Stimulated activated CD8-positive, alpha-beta memory T cell treated with anti-CD3 and anti-CD28 coated beads, Interleukin-7, amount 100 ng/mL, for 4 hours (primary cell): ENCODE measurements around the gene SESTD1.
"Not testable (repeated sequence)": the region's sequence is repeated elsewhere in the genome, so short reads cannot be mapped to it uniquely, and the experiment has no call there.

ENCODE experiments used
- DNase-seq, 2 donors: peaks; one replicate each; pipeline ENCODE4 v3.0.0-alpha.2; 2020; ENCODE audit warnings: low read depth in 2 of 2

Gene SESTD1

DNA sequence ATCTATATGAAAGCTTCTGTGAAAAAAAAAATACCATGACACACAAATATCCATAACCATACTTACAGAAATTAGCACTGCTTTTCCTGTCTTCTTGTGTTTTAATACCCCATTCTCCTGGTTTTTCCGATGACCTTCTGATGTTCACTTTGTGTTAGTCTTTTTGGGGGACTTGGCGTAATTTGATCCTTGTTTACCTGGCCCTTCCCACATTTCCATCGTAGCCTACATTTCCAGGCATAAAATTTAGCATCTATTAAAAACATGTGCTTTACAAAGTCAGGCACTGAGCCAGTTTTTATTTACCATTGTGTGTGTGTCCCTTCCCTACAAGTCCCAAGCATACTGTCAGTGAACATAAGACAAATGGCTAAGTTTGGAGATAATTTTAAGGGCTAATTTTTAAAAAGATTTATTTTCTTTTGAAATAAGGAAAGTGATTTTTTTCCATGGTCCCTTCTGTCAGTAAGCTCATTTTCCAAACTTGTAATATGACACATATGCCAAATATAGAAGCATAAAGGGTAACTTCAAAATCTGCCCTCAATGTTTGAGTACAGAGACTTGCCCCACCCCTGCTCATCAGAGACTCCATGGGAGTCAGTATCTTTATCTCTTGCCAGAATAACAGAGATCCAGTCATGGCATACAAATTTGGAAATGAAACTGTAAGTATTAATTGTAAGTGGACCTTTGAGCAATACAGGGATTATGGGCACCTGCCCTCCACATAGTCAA lies 27.3 kb downstream of the SESTD1 start:
- DNase-seq = no peak

DNA sequence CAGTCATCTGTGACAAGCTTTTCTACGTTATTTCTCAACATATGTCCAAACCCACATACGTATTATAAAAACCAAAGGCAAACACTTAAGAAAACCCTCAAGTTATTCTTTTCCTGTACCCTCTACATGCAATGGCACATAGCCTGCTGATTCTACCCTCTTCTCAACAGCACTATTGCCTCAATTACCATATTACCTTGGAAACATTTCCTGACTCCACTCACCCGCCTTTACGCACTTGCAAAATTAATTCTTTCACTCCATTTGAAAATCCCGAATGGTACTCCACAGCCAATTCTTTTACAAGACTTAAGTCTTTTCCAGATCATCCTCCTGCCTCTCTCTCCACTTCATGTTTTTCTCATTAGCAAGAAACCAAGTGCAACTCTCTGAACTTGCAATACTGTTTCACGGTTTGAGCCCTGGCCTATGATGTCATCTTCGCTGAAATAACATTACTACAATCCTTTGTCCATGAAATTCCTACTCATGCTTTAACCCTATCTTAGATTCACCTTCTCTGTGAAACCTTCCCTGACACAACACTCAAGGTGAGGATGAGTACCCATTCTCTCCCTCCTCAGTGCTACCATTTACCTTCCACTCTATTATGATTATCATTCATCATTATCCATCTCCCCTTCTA lies 29.0 kb downstream of the SESTD1 start:
- no peak for DNase-seq

DNA sequence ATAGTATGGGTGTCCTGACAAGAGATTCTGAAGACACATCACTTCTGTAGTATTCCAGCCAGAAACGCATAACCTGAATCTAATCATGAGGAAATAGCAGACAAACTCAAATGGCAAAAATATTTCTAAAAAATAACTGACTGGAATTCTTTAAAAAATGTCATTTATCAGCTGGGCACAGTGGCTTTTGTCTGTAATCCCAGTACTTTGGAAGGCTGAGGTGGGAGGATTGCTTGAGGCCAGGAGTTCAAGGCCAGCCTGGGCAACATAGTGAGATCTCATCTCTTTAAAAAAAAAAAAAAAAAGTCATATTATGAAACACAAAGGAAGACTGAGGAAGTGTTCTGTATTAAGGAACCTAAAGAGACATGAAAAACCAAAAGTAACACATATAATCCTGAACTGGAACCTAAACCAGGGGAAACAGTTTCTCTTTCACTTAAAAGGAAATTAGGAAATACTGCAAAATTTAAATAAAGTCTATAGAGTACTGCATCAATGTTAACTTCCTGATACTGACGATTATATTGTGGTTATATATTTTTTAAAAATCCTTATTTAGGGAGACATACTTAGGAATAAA lies 29.9 kb downstream of the SESTD1 start:
- DNase-seq = no peak

DNA sequence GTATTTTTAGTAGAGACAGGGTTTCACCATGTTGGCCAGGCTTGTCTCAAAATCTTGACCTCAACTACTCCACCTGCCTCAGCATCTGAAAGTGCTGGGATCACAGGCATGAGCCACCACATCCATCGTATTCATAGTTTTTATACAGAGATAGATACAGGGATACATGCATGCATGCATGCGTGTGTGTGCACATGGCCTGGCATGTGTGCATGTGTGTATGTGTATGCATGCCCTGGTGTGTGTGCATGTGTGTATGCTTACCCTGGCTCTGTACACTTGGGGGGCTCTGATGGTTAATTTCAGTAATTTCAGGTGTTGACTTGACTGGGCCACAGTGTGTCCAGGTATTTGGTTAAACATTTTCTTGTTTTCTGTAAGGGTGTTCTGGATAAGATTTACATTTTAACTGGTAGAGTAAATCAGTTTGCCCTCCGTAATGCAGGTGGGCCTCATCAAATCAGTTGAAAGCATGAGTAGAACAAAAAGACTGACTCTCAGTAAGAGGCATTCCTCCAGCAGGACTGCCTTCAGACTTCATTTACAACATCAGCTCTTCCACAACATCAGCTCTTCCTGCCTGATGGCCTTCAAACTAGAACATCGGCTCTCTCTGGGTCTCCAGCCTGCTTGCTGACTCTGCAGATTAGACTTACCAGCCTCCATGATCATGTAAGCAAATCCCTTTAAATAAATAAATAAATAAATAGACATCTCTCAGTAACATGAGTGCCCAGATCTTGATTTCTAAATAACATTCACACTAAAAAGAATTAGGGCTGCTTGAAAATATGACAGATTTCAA lies 30.8 kb downstream of the SESTD1 start:
- no peak for DNase-seq

DNA sequence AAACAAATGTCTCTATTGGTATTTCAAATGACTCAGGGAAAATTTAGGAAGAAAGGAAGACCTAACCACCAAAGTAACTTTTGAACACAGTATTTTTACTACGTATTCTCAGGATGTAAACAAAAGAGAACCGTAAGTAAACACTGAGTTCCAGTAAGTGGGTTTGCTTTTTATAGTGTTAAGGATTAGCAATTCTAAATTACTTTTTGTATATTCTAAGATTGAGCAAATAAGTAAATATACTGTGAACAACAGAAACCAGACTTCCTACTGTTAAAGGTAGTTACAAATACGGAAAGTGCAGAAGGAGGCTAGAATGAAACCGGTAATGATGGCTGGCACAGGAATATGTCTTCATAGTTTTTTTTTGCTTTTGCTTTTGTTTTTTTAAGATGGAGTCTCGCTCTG lies 31.5 kb downstream of the SESTD1 start:
- DNase-seq = no peak

DNA sequence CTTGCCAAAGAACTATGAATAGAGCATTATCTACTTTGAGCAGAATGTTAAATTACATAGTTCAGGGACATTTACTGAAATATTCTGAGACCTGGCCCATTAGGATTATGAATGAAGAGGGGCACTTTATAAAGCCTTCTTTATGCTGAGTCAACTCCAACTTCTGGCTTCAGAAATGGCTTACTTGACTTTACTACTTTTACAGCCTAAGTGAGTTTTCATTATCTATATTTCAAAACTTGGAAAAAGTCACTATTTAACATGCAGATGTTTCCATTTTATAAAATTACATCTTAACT lies 37.7 kb downstream of the SESTD1 start:
- no peak for DNase-seq

DNA sequence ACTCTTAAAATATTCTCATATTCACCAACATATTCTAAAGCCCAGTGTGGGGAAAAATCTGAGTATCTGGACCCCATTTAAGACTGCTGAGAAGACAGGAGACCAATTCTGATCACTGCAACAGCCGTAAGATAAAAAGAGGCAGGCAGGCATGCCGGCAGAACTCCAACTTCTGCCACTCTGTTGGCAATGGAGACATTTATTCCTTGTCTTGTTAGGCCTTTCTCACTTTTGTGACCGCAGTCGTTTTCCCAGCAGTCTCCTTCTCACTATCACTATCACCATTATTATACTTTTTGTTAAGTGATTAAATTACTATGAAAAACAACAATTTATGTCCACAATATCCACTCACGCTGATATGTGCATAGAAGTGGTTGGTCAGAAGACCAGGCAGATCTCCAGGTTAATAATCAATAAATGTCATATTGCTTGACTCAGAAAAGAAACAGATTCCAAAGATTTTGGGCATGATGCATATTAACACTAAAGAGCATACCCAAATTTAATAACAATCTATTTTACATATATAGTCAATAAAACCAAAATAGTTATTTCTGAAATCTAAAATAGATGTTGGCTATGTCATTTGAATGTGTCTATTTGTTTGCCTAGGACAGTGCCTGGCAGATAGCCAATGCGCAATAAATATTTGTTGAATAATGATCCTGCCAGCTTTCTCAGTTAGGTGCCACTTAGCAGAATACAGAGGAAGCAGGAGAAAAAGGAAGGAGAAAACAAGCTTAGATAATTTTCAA lies 38.2 kb downstream of the SESTD1 start:
- DNase-seq = no peak

DNA sequence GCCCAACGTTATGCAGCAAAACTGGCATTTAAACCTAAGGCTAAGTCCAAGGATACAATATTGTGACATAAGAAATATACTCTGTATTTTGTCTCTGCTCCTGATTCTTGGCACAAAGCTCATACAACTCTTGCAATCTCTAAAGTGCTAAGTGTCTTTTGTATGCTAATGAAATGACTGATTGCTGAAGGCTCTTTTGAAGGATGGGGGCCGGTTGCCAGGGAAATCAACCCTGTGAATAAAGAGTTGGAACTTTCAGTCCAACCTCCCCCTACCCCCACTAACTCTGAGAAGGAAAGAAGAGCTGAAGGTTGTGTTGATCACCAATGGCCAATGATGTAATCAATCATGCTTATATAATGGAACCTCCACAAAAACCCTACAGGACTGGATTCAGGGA lies 40.3 kb downstream of the SESTD1 start:
- no peak for DNase-seq

DNA sequence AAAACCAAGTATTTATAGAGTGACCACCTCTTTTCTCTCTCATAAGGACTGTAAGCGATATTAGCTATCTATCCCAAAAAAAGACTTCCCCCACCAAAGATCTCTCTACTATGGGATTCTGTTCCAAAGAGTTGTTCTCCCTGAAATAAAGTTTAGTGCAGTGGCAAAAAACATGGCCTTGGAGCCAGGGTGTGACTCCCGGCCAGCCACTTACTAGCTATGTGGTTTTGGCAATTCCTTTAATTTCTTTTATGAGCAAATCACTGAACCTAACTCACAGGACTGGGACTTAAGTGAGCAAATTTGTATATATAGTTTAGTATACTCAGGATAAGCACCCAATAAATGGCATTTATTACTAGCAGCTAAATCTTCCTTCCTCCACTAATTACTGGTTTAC lies 42.6 kb downstream of the SESTD1 start:
- DNase-seq = no peak

DNA sequence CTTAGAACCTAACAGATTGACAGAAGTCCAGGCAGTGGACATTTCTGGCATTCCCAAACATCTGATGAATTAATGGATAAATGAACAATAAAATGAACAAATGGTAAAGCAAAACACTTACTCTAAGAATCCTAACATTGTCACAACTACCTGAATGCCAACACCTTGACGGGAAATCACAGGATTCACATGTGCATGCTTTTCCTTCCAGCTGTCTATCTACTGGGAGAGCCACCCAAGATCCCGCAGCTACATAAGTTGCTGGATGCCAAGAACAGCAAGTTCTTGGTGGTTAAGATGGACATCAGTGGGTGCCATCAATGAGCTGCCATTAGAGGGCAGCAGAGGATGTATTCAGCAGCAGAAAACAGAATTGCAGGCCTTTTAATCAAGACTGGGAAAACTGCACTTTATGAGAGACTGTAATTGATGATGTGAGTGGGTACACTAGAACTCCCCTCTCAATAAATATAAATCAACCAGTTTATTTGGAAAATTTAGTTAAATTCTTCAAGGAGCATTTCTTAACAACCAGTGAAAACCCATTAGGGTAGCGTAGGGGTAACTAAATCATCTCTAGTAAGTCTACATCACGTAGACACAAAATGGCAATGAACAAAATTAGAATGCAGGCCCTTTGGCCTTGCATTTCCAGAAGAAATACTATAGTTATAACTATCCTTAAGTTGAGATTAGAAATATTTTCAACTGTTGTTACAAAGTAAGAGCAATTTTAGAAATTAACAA lies 45.6 kb downstream of the SESTD1 start:
- DNase-seq = peak; percentile 2 to 20

DNA sequence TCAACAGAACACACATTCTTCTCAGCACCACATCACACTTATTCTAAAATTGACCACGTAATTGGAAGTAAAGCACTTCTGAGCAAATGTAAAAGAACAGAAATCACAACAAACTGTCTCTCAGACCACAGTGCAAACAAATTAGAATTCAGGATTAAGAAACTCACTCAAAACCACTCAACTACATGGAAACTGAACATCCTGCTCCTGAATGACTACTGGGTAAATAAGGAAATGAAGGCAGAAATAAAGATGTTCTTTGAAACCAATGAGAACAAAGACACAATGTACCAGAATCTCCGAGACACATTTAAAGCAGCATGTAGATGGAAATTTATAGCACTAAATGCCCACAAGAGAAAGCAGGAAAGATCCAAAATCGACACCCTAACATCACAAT lies 50.0 kb downstream of the SESTD1 start:
- not testable (repeated sequence) for DNase-seq

DNA sequence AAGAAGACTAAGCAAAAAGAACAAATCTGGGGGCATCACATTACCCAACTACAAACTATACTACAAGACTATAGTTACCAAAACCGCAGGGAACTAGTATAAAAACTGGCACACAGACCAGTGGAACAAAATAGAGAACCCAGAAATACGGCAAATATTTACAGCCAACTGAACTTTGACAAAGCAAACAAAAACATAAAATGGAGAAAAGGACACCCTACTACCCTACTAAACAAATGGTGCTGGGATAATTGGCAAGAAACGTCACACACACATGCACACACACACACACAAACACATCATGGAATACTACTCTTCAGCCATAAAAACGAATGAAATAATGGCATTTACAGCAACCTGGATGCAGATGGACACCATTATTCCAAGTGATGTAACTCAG lies 53.3 kb downstream of the SESTD1 start:
- DNase-seq = no peak

DNA sequence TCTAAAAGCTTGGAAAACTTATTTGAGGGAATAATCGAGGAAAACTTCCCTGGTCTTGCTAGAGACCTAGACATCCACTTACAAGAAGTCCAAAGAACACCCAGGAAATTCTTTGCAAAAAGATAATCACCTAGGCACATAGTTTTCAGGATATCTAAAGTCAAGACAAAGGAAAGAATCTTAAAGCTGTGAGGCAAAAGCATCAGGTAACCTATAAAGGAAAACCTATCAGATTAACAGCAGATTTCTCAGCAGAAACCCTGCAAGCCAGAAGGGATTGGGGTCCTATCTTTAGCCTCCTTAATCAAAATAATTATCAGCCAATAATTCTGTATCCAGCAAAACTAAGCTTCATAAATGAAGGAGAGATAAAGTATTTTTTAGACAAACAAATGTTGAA lies 56.4 kb downstream of the SESTD1 start:
- DNase-seq = not testable (repeated sequence)

DNA sequence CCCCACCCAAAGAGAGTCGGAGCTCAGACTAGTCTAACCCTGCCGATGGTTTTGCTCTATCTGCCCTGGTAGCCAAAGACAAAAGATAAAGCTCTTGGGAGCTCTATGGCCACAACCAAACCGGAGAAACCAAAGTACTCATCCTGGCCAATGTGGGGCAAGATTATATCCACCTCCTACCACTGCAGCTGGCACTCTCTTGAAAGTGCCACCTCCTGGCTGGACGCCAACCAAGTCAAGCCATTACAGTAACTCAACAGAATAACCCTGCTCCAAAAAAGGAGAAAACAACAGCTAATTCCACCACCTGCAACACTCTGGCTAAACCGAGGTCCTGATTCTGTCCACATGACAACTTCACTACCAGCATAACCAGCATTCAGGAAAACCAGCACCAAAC lies 57.6 kb downstream of the SESTD1 start:
- DNase-seq = no peak

DNA sequence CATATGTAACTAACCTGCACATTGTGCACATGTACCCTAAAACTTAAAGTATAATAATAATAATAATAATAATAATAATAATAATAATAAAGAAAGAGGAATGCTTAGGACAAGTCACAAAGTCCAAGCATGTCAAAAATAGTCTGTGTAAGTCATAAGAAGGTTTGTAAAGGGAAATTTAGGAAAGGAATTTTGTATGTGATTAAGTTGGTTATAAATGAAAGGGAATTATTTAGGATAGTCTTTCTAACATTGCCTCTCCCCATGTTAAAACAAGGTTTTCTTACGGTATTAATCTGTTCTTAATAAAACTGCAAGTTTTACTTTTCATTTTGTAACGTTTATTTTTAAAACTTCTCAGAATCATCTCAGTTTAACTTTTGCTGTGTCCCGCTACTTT lies 62.8 kb downstream of the SESTD1 start:
- DNase-seq = no peak

DNA sequence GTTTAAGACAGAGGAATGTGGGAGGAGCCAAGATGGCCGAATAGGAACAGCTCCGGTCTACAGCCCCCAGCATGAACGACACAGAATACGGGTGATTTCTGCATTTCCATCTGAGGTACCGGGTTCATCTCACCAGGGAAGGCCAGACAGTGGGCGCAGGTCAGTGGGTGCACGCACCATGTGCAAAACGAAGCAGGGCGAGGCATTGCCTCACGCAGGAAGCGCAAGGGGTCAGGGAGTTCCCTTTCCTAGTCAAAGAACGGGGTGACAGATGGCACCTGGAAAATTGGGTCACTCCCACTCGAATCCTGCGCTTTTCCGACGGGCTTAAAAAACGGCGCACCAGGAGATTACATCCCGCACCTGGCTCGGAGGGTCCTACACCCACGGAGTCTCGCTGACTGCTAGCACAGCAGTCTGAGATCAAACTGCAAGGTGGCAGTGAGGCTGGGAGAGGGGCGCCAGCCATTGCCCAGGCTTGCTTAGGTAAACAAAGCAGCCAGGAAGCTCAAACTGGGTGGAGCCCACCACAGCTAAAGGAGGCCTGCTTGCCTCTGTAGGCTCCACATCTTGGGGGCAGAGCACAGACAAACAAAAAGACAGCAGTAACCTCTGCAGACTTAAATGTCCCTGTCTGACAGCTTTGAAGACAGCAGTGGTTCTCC lies 68.6 kb downstream of the SESTD1 start:
- not testable (repeated sequence) for DNase-seq

DNA sequence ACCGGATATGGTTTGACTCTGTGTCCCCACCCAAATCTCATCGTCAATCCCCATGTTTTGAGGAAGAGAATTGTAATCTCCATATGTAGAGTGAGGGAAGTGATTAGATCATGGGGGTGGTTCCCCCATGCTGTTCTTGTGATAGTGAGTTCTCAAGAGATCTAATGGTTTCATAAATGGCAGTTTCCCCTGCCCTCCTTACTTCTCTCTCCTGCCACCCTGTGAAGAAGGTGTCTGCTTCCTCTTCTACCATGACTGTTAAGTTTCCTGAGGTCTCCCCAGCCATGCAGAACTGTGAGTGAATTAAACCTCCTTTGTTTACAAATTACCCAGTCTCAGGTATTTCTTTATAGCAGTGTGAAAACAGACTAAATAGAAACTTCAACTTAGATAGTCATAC lies 69.5 kb downstream of the SESTD1 start:
- no peak for DNase-seq

DNA sequence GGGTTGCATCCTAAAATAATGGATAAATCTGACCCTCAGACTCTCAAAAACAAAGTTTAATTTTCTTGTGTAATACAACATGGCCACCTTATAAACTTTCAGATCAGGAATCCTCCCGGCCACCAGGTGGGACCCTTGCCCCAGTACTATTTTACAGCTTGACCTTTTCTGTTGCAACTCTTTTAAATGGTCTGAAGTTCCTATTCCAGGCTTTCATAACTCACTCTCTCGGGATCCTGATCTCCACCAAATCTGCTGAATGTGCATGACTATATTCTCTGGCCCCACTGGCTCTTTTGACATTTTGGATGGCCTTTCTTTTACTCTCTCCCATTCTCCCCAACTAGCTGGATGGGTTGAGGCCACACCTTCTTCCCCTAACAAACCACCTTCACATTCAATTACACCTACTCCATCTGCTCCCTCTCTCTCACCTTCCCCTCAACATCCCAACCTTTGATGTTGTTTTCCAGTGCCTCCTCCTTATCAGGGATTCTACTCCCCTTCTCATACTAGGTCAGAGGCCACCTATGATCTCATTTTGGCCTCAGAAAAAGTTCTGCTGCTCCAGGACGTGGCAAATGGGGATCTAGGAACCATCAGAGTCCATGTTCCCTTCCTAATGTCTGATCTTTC lies 70.8 kb downstream of the SESTD1 start:
- DNase-seq = no peak

DNA sequence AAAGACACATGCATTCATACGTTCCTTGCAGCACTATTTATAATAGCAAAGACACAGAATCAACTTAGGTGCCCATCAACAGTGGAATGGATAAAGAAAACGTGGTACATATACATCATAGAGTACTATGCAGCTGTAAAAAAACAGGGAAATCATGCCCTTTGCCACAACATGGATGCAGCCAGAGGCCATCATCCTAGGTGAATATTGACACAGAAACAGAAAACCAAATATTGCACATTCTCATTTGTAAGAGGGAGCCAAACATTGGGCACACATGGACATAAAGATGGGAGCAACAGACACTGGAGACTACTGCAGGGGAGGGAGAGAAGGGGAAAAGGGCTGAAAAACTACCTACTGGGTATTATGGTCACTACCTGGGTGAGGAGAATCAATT lies 73.5 kb downstream of the SESTD1 start:
- no peak for DNase-seq

DNA sequence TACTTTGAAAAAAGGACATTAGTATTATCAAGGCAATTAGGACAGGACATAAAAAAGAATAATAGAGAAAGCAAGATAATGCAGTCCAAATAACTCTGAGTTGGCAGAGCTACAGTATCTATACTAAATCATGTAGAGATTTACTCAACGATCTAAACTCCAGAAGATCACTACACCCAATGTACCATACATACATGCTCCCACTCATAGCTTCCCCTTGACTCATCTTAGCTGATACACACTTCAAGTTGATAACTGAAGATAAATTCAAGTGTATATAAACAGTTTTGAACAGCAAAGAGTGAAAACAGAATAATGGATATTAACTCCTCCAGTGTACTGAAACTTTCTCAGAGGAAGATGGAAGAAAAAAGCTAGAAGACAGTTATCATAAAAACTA lies 78.5 kb downstream of the SESTD1 start:
- no peak for DNase-seq
